BJ (cell line): ENCODE measurements around the gene ACVR1B. TPM values are rescaled to one million over a fixed set of nuclear protein-coding genes. Genes with fewer than 3 reads are reported as not detected.

Experiments
- CTCF ChIA-PET: fragments of 350-600 bp; formaldehyde crosslinking; extraction: SDS; loops from one replicate; lab custom pipeline; 2021; ENCODE audit warnings: antibody characterized with exemption, inconsistent platforms; lab: Yijun Ruan, JAX
- POLR2A ChIA-PET: fragments of 300-600 bp; sonication (Branson Sonifier 250); formaldehyde crosslinking; extraction: SDS; loops from one replicate; lab custom pipeline; 2021; ENCODE audit warnings: antibody characterized with exemption; lab: Charles Lee
- DNase-seq: peaks from one replicate; pipeline ENCODE4 v3.0.0-alpha.2; 2011; ENCODE audit warnings: low read depth
- H3K27me3 ChIP-seq: 2 replicates; pipeline ENCODE4 v1.6.0; 2011; ENCODE audit warnings: low read length; ENCODE audit not compliant: control insufficient read depth, insufficient read depth
- H3K36me3 ChIP-seq: 2 replicates; pipeline ENCODE4 v1.5.1; 2011; ENCODE audit warnings: low read length; ENCODE audit not compliant: control insufficient read depth, insufficient read depth
- H3K4me3 ChIP-seq: 2 replicates; pipeline ENCODE4 v1.5.1; 2011; ENCODE audit warnings: low read depth, mild to moderate bottlenecking, control low read depth, low read length
- polyA plus RNA-seq: library from polyadenylated mRNA; depleted of rRNA; stranded (reverse); fragments of >200 nt; gene quantifications from 2 replicates; pipeline ENCODE4 v1.2.3, GENCODE V29; 2011
- TF ChIP-seq, protein P1 (sequence below): IDR thresholded peaks from 2 replicates; pipeline ENCODE4 v1.5.1; 2011; ENCODE audit warnings: low read depth, mild to moderate bottlenecking, control low read depth, inconsistent platforms, low read length, moderate library complexity; ENCODE audit not compliant: insufficient read depth

ACVR1B gene
- polyA plus RNA-seq, 1 experiment: 12.9 TPM

DNA sequence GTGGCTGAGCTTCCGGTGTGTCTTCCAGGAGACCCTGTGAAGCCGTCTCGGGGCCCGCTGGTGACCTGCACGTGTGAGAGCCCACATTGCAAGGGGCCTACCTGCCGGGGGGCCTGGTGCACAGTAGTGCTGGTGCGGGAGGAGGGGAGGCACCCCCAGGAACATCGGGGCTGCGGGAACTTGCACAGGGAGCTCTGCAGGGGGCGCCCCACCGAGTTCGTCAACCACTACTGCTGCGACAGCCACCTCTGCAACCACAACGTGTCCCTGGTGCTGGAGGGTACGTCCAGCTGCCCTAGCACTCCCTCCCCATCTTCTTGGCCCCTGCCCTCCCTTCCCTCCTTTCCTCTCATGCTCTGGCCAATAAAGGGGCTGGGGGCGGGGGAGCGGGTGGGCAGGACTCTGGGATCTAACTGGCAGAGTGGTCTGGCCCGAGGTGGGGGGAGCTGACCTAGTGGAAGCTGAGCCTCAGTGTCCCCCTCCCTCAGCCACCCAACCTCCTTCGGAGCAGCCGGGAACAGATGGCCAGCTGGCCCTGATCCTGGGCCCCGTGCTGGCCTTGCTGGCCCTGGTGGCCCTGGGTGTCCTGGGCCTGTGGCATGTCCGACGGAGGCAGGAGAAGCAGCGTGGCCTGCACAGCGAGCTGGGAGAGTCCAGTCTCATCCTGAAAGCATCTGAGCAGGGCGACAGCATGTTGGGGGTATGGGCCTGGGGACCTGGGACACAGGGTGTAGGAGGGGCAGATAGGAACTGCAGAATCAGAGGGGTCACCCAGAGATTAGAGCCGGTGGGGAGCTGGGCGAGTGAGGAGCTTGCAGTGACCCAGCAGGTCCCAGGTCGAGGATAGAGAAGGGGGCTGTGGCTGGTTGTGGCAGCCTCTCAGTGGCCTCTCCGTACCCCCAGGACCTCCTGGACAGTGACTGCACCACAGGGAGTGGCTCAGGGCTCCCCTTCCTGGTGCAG is 38.1 kb upstream of the ACVR1B start:
- Histone ChIP-seq H3K27me3 (no peaks in the 10 kb centered on the region), H3K36me3 (peaks cover 5% of the 10 kb centered on the region), H3K4me3 (no peak overlapping the region)
- POLR2A ChIA-PET: no interaction called here
- CTCF ChIA-PET: interaction anchor here (0.8 to 12.8 kb wide), 5 partner anchors 9 to 55 kb away, joined by 3 to 165 read pairs (median 5); no protein-coding TSS in a partner anchor
- TF ChIP-seq, protein P1, sequence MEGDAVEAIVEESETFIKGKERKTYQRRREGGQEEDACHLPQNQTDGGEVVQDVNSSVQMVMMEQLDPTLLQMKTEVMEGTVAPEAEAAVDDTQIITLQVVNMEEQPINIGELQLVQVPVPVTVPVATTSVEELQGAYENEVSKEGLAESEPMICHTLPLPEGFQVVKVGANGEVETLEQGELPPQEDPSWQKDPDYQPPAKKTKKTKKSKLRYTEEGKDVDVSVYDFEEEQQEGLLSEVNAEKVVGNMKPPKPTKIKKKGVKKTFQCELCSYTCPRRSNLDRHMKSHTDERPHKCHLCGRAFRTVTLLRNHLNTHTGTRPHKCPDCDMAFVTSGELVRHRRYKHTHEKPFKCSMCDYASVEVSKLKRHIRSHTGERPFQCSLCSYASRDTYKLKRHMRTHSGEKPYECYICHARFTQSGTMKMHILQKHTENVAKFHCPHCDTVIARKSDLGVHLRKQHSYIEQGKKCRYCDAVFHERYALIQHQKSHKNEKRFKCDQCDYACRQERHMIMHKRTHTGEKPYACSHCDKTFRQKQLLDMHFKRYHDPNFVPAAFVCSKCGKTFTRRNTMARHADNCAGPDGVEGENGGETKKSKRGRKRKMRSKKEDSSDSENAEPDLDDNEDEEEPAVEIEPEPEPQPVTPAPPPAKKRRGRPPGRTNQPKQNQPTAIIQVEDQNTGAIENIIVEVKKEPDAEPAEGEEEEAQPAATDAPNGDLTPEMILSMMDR: 0 out of 2 replicates have a peak, but pooled peaks have one; percentile 1
- DNase-seq: no peak

GRCh38 chr12:51914034-51914923 is 37.2 kb upstream of the ACVR1B start:
- POLR2A ChIA-PET: no interaction called here
- CTCF ChIA-PET: interaction anchor here (0.7 to 12.8 kb wide), 5 partner anchors 10 to 58 kb away, joined by 3 to 165 read pairs (median 5); no protein-coding TSS in a partner anchor
- TF ChIP-seq, protein P1: no peak

DNA sequence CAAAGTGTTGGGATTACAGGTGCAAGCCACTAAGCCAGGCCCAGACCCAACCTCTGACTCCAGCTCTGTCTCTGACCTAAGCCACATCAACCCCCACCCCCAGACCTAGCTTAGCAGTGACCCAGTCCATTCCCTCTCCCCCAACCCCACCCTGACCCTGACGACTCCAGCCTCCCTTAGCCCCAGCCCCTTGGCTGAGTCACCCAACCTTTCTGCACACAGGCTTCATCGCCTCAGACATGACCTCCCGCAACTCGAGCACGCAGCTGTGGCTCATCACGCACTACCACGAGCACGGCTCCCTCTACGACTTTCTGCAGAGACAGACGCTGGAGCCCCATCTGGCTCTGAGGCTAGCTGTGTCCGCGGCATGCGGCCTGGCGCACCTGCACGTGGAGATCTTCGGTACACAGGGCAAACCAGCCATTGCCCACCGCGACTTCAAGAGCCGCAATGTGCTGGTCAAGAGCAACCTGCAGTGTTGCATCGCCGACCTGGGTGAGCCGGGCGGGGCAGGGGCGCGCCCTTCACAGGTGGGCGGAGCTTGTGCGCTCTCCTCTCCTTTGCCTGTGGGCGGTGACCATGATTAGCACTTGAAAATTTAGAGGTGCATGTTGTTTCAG is 36.4 kb upstream of the ACVR1B start:
- Histone ChIP-seq H3K4me3 (no peak overlapping the region), H3K36me3 (peaks cover 6% of the 10 kb centered on the region), H3K27me3 (no peaks in the 10 kb centered on the region)
- no peak for DNase-seq
- TF ChIP-seq, protein P1: no peak
- CTCF ChIA-PET: interaction anchor here (0.6 to 12.8 kb wide), 5 partner anchors 9 to 67 kb away, joined by 3 to 165 read pairs (median 4); no protein-coding TSS in a partner anchor
- POLR2A ChIA-PET: no interaction called here

More at GRCh38 chr12:51914034-51914923, 37.2 kb upstream of the ACVR1B start:
- peaks cover 6% of the 10 kb centered on the region for H3K36me3 ChIP-seq
- no peaks in the 10 kb centered on the region for H3K27me3 ChIP-seq
- no peak overlapping the region for H3K4me3 ChIP-seq
- no peak for DNase-seq

DNA sequence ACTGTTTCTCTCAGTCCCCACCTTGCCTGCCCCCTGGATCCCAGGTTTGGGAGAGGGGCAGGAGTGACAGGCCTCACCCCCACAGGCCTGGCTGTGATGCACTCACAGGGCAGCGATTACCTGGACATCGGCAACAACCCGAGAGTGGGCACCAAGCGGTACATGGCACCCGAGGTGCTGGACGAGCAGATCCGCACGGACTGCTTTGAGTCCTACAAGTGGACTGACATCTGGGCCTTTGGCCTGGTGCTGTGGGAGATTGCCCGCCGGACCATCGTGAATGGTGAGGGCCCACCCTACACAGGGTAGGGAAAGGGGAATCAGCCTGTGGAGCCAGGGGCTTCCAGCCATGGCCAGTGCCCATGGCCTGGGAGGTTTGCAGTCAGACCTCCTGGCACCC is 35.5 kb upstream of the ACVR1B start:
- H3K27me3 ChIP-seq: no peaks in the 10 kb centered on the region
- no peak overlapping the region for H3K4me3 ChIP-seq
- TF ChIP-seq, protein P1: no peak
- ChIA-PET CTCF (interaction anchor here (0.6 to 3.0 kb wide), 3 partner anchors 21 to 78 kb away, joined by 3 to 12 read pairs (median 3); no protein-coding TSS in a partner anchor), POLR2A (no interaction called here)
- peaks cover 6% of the 10 kb centered on the region for H3K36me3 ChIP-seq
- DNase-seq: no peak
